SK-N-SH (cell line): ENCODE measurements around the gene MAP3K7.

Experiments
- FOXM1 ChIP-seq: IDR thresholded peaks from 2 replicates; pipeline ENCODE4 v1.4.0; 2012; ENCODE audit warnings: low read depth, mild to moderate bottlenecking
- IRF3 ChIP-seq: fragments of 150-350 bp; IDR thresholded peaks from 2 replicates; pipeline ENCODE4 v1.6.1; 2016; ENCODE audit warnings: mild to moderate bottlenecking, low read depth, low read length
- MAX ChIP-seq: IDR thresholded peaks from 2 replicates; pipeline ENCODE4 v1.4.0; 2012; ENCODE audit warnings: low read depth
- POLR2AphosphoS5 ChIP-seq: IDR thresholded peaks from 2 replicates; pipeline ENCODE4 v1.6.1; 2012; ENCODE audit warnings: low read depth, low read length
- TF ChIP-seq, protein P1 (sequence below): fragments of 200-600 bp; sonication (generic); IDR thresholded peaks from 2 replicates; pipeline ENCODE4 v1.6.1; 2017; ENCODE audit warnings: antibody characterized with exemption, mild to moderate bottlenecking, moderate library complexity

DNA sequence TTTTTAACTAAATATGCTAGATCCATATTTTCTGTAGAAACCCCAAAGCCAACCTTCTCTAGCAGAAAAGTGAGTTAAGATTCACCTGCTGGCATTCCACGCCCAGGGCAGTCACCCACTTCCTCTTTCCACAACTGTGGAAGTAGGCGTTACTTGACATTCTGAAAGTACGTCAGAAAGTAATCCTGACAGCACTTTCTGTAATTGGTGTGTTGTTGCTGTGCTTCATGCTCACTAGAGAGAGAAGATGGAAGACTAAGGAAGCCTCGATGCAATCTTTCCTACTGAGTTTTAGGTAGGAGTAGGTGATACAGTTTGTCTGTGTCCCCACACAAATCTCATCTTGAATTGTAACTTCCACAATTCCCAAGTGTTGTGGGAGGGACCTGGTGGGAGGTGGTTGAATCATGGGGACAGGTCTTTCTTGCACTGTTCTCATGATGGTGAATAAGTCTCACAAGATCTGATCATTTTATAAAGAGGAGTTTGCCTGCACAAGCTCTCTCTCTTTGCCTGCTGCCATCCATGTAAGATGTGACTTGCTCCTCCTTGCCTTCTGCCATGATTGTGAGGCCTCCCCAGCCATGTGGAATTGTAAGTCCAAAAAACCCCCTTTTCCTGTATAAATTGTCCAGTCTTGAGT is 101.1 kb downstream of the MAP3K7 start:
- TF ChIP-seq FOXM1 (no peak), POLR2AphosphoS5 (no peak), MAX (no peak), IRF3 (no peak)
- TF ChIP-seq, protein P1, sequence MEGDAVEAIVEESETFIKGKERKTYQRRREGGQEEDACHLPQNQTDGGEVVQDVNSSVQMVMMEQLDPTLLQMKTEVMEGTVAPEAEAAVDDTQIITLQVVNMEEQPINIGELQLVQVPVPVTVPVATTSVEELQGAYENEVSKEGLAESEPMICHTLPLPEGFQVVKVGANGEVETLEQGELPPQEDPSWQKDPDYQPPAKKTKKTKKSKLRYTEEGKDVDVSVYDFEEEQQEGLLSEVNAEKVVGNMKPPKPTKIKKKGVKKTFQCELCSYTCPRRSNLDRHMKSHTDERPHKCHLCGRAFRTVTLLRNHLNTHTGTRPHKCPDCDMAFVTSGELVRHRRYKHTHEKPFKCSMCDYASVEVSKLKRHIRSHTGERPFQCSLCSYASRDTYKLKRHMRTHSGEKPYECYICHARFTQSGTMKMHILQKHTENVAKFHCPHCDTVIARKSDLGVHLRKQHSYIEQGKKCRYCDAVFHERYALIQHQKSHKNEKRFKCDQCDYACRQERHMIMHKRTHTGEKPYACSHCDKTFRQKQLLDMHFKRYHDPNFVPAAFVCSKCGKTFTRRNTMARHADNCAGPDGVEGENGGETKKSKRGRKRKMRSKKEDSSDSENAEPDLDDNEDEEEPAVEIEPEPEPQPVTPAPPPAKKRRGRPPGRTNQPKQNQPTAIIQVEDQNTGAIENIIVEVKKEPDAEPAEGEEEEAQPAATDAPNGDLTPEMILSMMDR: no peak
